GM19238 (cell line): ENCODE results near the gene FUOM.

ENCODE experiments used
- DNase-seq: peaks from one replicate; pipeline ENCODE4 v3.0.0; 2011; ENCODE audit warnings: low spot score; ENCODE audit not compliant: insufficient read length

The FUOM gene

GRCh38 chr10:133357285-133358161 lies at the start of gene FUOM:
TSS of gene FUOM (minus strand) at chr10:133358019. CDS start at chr10:133358007, 12 bp downstream.
- peak; percentile 92 for DNase-seq

- no peak for DNase-seq
Measured at GRCh38 chr10:133405844-133406527, 48.2 kb upstream of the FUOM start.

- DNase-seq, result no peak
Measured at GRCh38 chr10:133405272-133405671, 47.5 kb upstream of the FUOM start.

GRCh38 chr10:133403784-133404183 lies 46.0 kb upstream of the FUOM start:
- no peak for DNase-seq

GRCh38 chr10:133403359-133403758 lies 45.5 kb upstream of the FUOM start:
- DNase-seq, result no peak

- no peak for DNase-seq
Measured at GRCh38 chr10:133401981-133402725, 44.3 kb upstream of the FUOM start.

- no peak for DNase-seq
Measured at GRCh38 chr10:133401500-133401899, 43.7 kb upstream of the FUOM start.

GRCh38 chr10:133400624-133401424 lies 43.0 kb upstream of the FUOM start:
- no peak for DNase-seq

- DNase-seq, result no peak
Measured at GRCh38 chr10:133399123-133399601, 41.3 kb upstream of the FUOM start.

GRCh38 chr10:133397938-133398337 lies 40.1 kb upstream of the FUOM start:
- DNase-seq, result no peak

- no peak for DNase-seq
Measured at GRCh38 chr10:133396035-133396624, 38.3 kb upstream of the FUOM start.

- DNase-seq, result no peak
Measured at GRCh38 chr10:133394801-133395221, 37.0 kb upstream of the FUOM start.

- DNase-seq, result peak; percentile 87
Measured at GRCh38 chr10:133394064-133394663, 36.3 kb upstream of the FUOM start, which contains the start of gene MTG1. TSS of gene MTG1 (plus strand) at chr10:133394157. CDS start at chr10:133394221, 64 bp downstream.

GRCh38 chr10:133393401-133394063 lies 35.7 kb upstream of the FUOM start:
- no peak for DNase-seq

GRCh38 chr10:133391761-133392518 lies 34.1 kb upstream of the FUOM start:
- no peak for DNase-seq

- DNase-seq, result no peak
Measured at GRCh38 chr10:133391249-133391635, 33.4 kb upstream of the FUOM start.

GRCh38 chr10:133390597-133391248 lies 32.9 kb upstream of the FUOM start:
- DNase-seq, result no peak
